OCI-M2 (cell line): Measurements from ENCODE around the gene CHCHD10.
"Not testable (repeated sequence)": the region's sequence is repeated elsewhere in the genome, so short reads cannot be mapped to it uniquely, and the experiment has no call there.

Experiments
- DNase-seq: peaks from one replicate; lab custom pipeline; 2025; ENCODE audit not compliant: unreplicated experiment; lab: John Stamatoyannopoulos, UW

CHCHD10 gene

GRCh38 chr22:23751441-23751996 lies 16.3 kb downstream of the CHCHD10 start:
- no peak for DNase-seq

- DNase-seq = no peak
Measured at GRCh38 chr22:23750714-23751440, 16.9 kb downstream of the CHCHD10 start, which contains the start of gene ZNF70. ZNF70 (minus strand) TSS chr22:23751112; CDS start chr22:23745140, 5,972 bp downstream.

GRCh38 chr22:23750367-23750713 lies 17.4 kb downstream of the CHCHD10 start:
- no peak for DNase-seq

GRCh38 chr22:23749841-23750301 lies 17.9 kb downstream of the CHCHD10 start:
- no peak for DNase-seq

GRCh38 chr22:23745791-23746190 lies 22.0 kb downstream of the CHCHD10 start:
- DNase-seq = no peak

GRCh38 chr22:23744485-23744884 lies 23.3 kb downstream of the CHCHD10 start:
- DNase-seq = no peak

GRCh38 chr22:23744001-23744400 lies 23.8 kb downstream of the CHCHD10 start:
- DNase-seq = no peak

- DNase-seq = no peak
Measured at GRCh38 chr22:23743303-23743705, 24.5 kb downstream of the CHCHD10 start.

GRCh38 chr22:23742505-23743264 lies 25.1 kb downstream of the CHCHD10 start:
- no peak for DNase-seq

GRCh38 chr22:23737696-23738095 lies 30.1 kb downstream of the CHCHD10 start:
- DNase-seq = no peak

- DNase-seq = not testable (repeated sequence)
Measured at GRCh38 chr22:23728108-23728507, 39.7 kb downstream of the CHCHD10 start.

GRCh38 chr22:23722724-23723123 lies 45.0 kb downstream of the CHCHD10 start:
- DNase-seq = no peak

- no peak for DNase-seq
Measured at GRCh38 chr22:23722160-23722559, 45.6 kb downstream of the CHCHD10 start.

- no peak for DNase-seq
Measured at GRCh38 chr22:23720855-23721254, 46.9 kb downstream of the CHCHD10 start.

GRCh38 chr22:23718371-23719165 lies 49.2 kb downstream of the CHCHD10 start:
- no peak for DNase-seq

- DNase-seq = peak; percentile 64
Measured at GRCh38 chr22:23716811-23717801, 50.7 kb downstream of the CHCHD10 start.
